Smooth muscle cell (in vitro differentiated cells): ENCODE results near the gene GALNT10. TPM values are rescaled to one million over a fixed set of nuclear protein-coding genes. Genes with fewer than 3 reads are reported as not detected.

Experiments
- DNase-seq: peaks from one replicate; lab custom pipeline; 2025; ENCODE audit not compliant: unreplicated experiment; lab: John Stamatoyannopoulos, UW
- H2AFZ ChIP-seq: fragments of 200-600 bp; sonication (generic); 2 replicates; pipeline ENCODE4 v1.6.0; 2016; ENCODE audit warnings: antibody characterized with exemption, low read depth, mild to moderate bottlenecking
- H3F3A ChIP-seq: fragments of 200-600 bp; sonication (generic); 2 replicates; pipeline ENCODE4 v1.6.0; 2017; ENCODE audit warnings: antibody characterized with exemption, low read depth
- H3K27ac ChIP-seq: fragments of 200-600 bp; sonication (generic); 2 replicates; pipeline ENCODE4 v1.5.1; 2016; ENCODE audit warnings: low read depth, mild to moderate bottlenecking
- H3K27me3 ChIP-seq: fragments of 200-600 bp; sonication (generic); 2 replicates; pipeline ENCODE4 v1.6.1; 2016; ENCODE audit warnings: low read depth, mild to moderate bottlenecking
- H3K36me3 ChIP-seq: fragments of 200-600 bp; sonication (generic); 2 replicates; pipeline ENCODE4 v1.5.1; 2016; ENCODE audit warnings: low read depth
- H3K4me1 ChIP-seq: fragments of 200-600 bp; sonication (generic); 2 replicates; pipeline ENCODE4 v1.5.1; 2016; ENCODE audit warnings: low read depth
- H3K4me2 ChIP-seq: fragments of 200-600 bp; sonication (generic); 2 replicates; pipeline ENCODE4 v1.6.0; 2016; ENCODE audit warnings: mild to moderate bottlenecking
- H3K4me3 ChIP-seq: fragments of 200-600 bp; sonication (generic); 2 replicates; pipeline ENCODE4 v1.5.1; 2016; ENCODE audit warnings: mild to moderate bottlenecking
- H3K79me2 ChIP-seq: fragments of 200-600 bp; sonication (generic); 2 replicates; pipeline ENCODE4 v1.6.0; 2016; ENCODE audit warnings: low read depth, mild to moderate bottlenecking
- H3K9ac ChIP-seq: fragments of 200-600 bp; sonication (generic); 2 replicates; pipeline ENCODE4 v1.6.0; 2016; ENCODE audit warnings: low read depth
- H3K9me3 ChIP-seq: fragments of 200-600 bp; sonication (generic); replicated peaks from 2 replicates; pipeline ENCODE4 v1.5.1; 2016; ENCODE audit warnings: low read depth
- H4K20me1 ChIP-seq: fragments of 200-600 bp; sonication (generic); 2 replicates; pipeline ENCODE4 v1.6.0; 2016; ENCODE audit warnings: low read depth
- CTCF ChIP-seq: fragments of 200-600 bp; sonication (generic); IDR thresholded peaks from 2 replicates; pipeline ENCODE4 v1.5.1; 2017; ENCODE audit warnings: borderline replicate concordance, mild to moderate bottlenecking, antibody characterized with exemption; ENCODE audit not compliant: insufficient read depth, poor library complexity, severe bottlenecking
- WGBS: methylation state at CpG from one replicate; pipeline ENCODE4 v1.1.7; 2016; ENCODE audit warnings: low lambda C conversion rate; 5-methylcytosine and 5-hydroxymethylcytosine counted together
- polyA plus RNA-seq: library from polyadenylated mRNA; unstranded; fragments of >200 nt; fragmentation: Nextera tagmentation; extraction: Ambion mirVana; gene quantifications from 2 replicates; pipeline ENCODE4 v1.2.1, GENCODE V29; 2016
- total RNA-seq: library from RNA; depleted of rRNA; stranded (reverse); fragments of >200 nt; gene quantifications from 2 replicates; pipeline ENCODE4 v1.2.3, GENCODE V29; 2014

GALNT10 gene
- total and polyA plus RNA-seq, 2 experiments from 2014 or later = 23.6 to 24.6 TPM

- no peak for TF ChIP-seq CTCF
- Histone ChIP-seq H3K9me3 (no peaks in the 10 kb centered on the region), H3K4me2 (peak overlapping the region; percentile 30), H4K20me1 (no peaks in the 10 kb centered on the region), H3K4me3 (no peak overlapping the region), H3K9ac (no peak overlapping the region), H3K4me1 (peaks cover 8% of the 10 kb centered on the region), H3K27ac (peak overlapping the region; percentile 29), H3K79me2 (no peaks in the 10 kb centered on the region), H2AFZ (no peak overlapping the region), H3F3A (peaks cover 10% of the 10 kb centered on the region), H3K36me3 (no peaks in the 10 kb centered on the region), H3K27me3 (no peaks in the 10 kb centered on the region)
- WGBS = 69% methylated on average over 7 of the region's 7 CpGs
- DNase-seq = no peak
Observed at GRCh38 chr5:154211641-154212390, 21.3 kb downstream of the GALNT10 start.

DNA sequence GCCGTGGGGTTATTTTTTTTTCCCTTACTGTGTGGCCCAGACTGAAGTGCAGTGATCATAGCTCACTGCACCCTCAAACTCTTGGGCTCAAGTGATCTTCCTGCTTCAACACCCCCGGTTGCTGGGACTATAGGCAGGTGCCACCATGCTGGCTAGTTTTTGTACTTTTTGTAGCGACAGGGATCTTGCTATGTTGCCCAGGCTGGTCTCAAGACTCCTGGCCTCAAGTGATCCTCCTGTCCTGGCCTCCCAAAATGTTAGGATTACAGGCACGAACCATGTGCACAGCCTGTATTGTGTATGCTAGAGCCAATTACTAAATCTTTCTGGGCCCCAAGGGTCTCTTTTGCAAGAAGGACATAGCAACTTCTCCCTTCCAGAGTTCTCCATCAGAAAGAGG, 23.1 kb downstream of the GALNT10 start:
- Histone ChIP-seq H2AFZ (no peak overlapping the region), H3K27ac (peak overlapping the region; percentile 84), H3K4me1 (peaks cover 8% of the 10 kb centered on the region), H3K36me3 (no peaks in the 10 kb centered on the region), H3K4me3 (no peak overlapping the region), H3K9ac (no peak overlapping the region), H4K20me1 (no peaks in the 10 kb centered on the region), H3K27me3 (no peaks in the 10 kb centered on the region), H3K4me2 (peak overlapping the region; percentile 42), H3K9me3 (no peaks in the 10 kb centered on the region), H3F3A (peaks cover 10% of the 10 kb centered on the region), H3K79me2 (no peaks in the 10 kb centered on the region)
- WGBS = 93% methylated on average over 4 of the region's 4 CpGs
- no peak for TF ChIP-seq CTCF
- no peak for DNase-seq

DNA sequence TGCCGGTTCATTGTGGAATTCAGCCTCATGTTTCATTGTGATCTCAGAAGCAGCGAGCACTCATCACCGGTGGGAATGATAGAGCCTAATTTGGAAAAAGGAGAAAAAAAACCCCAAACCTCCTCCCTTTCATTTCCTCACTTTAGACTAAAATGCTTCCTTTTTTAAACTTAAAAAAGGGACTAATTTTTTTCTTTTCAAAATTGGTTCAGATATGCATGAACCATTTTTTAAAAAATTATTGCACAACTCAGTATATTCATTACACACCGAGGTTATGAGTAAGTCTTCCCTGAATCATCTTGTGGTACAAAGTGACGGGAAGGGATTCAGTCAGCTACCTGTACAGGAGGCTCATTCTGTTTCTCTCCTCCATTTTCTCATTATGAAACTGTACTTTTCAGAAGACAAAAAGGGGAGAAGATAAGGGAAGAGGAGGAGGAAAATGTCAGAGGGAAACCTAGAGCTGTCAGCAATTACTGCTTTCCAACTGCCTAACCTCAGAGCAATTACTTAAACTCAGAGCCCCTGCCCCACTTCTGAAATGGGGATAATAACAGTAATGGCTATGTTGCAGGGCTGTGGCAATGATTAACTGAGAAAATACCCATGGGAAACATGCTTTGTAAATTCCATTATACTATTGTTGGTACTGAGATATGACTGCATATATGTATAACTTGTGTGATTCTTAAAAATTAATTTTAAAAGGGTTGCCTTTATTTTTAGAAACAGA, 24.0 kb downstream of the GALNT10 start:
- Histone ChIP-seq H3K4me1 (peaks cover 8% of the 10 kb centered on the region), H3K27ac (peak overlapping the region; percentile 84)
- WGBS = 38% methylated on average over 5 of the region's 5 CpGs

More for the DNA sequence above, 24.0 kb downstream of the GALNT10 start:
- Histone ChIP-seq H3K27me3 (no peaks in the 10 kb centered on the region), H2AFZ (no peak overlapping the region), H3F3A (peaks cover 10% of the 10 kb centered on the region), H4K20me1 (no peaks in the 10 kb centered on the region), H3K4me3 (no peak overlapping the region), H3K36me3 (no peaks in the 10 kb centered on the region), H3K79me2 (no peaks in the 10 kb centered on the region), H3K9me3 (no peaks in the 10 kb centered on the region), H3K4me2 (peak overlapping the region; percentile 42), H3K9ac (no peak overlapping the region)
- TF ChIP-seq CTCF = no peak
- DNase-seq = no peak
